Inflammatory macrophage treated with lipopolysaccharide for 1 hour (primary cell): Measurements from ENCODE around the gene SSH2.
A peak's percentile ranks its signal among the peaks of the same experiment; 100 is the strongest.
"Not testable (repeated sequence)": the region's sequence is repeated elsewhere in the genome, so short reads cannot be mapped to it uniquely, and the experiment has no call there.

Experiments used
- DNase-seq, 2 donors: peaks; one replicate each; pipeline ENCODE4 v3.0.0-alpha.2; 2020 to 2022

SSH2 gene

GRCh38 chr17:29835435-29836351 lies 94.3 kb downstream of the SSH2 start:
- peak; percentile 88 to 94 for DNase-seq

- no peak for DNase-seq
Observed at GRCh38 chr17:29833801-29834200, 96.2 kb downstream of the SSH2 start.

- DNase-seq: no peak
Observed at GRCh38 chr17:29828676-29829284, 101.2 kb downstream of the SSH2 start.

GRCh38 chr17:29827179-29827578 lies 102.8 kb downstream of the SSH2 start:
- no peak for DNase-seq

- DNase-seq: peak in 1 of 2 donors; percentile 12
Observed at GRCh38 chr17:29826114-29826692, 103.8 kb downstream of the SSH2 start.

GRCh38 chr17:29825604-29826003 lies 104.4 kb downstream of the SSH2 start:
- no peak for DNase-seq

GRCh38 chr17:29821897-29822296 lies 108.1 kb downstream of the SSH2 start:
- no peak for DNase-seq

GRCh38 chr17:29820425-29820824 lies 109.6 kb downstream of the SSH2 start:
- DNase-seq: no peak

GRCh38 chr17:29807520-29808361 lies 122.3 kb downstream of the SSH2 start:
- peak; percentile 71 to 92 for DNase-seq

GRCh38 chr17:29802246-29802645 lies 127.8 kb downstream of the SSH2 start:
- DNase-seq: peak in 1 of 2 donors; percentile 37

- no peak for DNase-seq
Observed at GRCh38 chr17:29800457-29800856, 129.6 kb downstream of the SSH2 start.

GRCh38 chr17:29796652-29797051 lies 133.4 kb downstream of the SSH2 start:
- DNase-seq: no peak

- no peak for DNase-seq
Observed at GRCh38 chr17:29793501-29793900, 136.5 kb downstream of the SSH2 start.

GRCh38 chr17:29791336-29792080 lies 138.5 kb downstream of the SSH2 start:
- DNase-seq: peak; percentile 8 to 28

- peak; percentile 35 to 38 for DNase-seq
Observed at GRCh38 chr17:29789196-29790170, 140.5 kb downstream of the SSH2 start.

- DNase-seq: no peak
Observed at GRCh38 chr17:29787995-29788394, 142.0 kb downstream of the SSH2 start.

- DNase-seq: no peak
Observed at GRCh38 chr17:29782917-29783316, 147.1 kb downstream of the SSH2 start.

GRCh38 chr17:29779812-29780190 lies 150.2 kb downstream of the SSH2 start:
- not testable (repeated sequence) for DNase-seq

GRCh38 chr17:29778956-29779811 lies 150.8 kb downstream of the SSH2 start:
- peak; percentile 65 to 93 for DNase-seq

- DNase-seq: no peak
Observed at GRCh38 chr17:29777663-29778062, 152.4 kb downstream of the SSH2 start.
